HG02678 (cell line): ENCODE results near the gene RPLP2.
A peak's percentile ranks its signal among the peaks of the same experiment; 100 is the strongest.

Source experiments
- ATAC-seq: cut with Tn5 transposase; IDR thresholded peaks from one replicate; pipeline ENCODE4 v1.9.1; 2021; ENCODE audit warnings: mild to moderate bottlenecking, moderate library complexity; ENCODE audit not compliant: unreplicated experiment

The RPLP2 gene

DNA sequence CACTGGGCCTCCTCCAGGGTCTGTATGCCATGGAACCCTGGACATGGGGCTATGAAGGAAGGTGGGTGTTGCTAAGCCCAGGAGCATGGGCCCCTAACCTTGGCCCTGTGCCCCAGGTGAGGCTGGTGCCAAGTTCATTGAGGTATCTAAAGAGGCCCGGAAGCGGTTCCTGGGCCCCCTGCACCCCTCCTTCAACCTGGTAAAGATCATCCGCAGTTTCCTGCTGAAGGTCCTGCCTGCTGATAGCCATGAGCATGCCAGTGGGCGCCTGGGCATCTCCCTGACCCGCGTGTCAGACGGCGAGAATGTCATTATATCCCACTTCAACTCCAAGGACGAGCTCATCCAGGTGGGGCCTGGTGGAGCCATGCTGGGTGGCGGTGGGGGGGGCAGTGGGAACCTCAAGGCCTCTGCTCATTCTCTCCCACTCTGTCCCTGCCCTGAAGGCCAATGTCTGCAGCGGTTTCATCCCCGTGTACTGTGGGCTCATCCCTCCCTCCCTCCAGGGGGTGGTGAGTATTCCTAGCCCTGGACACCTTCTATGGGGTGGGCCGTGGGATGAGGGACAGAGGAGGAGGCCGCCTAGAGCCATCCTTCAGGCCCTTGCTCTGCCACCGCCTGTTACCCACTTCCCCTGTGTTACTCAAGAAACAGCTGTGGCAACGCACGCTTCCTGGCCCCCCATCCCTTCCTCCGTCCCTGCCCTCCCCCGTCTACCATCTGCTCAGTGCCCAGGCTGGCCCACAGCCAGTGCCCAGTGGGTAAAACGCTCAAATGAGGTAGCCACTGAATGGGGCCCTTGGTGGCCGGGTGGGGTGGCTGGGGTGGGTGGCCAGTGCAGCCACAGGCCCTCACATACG is 12.0 kb downstream of the RPLP2 start:
- ATAC-seq = no peak

DNA sequence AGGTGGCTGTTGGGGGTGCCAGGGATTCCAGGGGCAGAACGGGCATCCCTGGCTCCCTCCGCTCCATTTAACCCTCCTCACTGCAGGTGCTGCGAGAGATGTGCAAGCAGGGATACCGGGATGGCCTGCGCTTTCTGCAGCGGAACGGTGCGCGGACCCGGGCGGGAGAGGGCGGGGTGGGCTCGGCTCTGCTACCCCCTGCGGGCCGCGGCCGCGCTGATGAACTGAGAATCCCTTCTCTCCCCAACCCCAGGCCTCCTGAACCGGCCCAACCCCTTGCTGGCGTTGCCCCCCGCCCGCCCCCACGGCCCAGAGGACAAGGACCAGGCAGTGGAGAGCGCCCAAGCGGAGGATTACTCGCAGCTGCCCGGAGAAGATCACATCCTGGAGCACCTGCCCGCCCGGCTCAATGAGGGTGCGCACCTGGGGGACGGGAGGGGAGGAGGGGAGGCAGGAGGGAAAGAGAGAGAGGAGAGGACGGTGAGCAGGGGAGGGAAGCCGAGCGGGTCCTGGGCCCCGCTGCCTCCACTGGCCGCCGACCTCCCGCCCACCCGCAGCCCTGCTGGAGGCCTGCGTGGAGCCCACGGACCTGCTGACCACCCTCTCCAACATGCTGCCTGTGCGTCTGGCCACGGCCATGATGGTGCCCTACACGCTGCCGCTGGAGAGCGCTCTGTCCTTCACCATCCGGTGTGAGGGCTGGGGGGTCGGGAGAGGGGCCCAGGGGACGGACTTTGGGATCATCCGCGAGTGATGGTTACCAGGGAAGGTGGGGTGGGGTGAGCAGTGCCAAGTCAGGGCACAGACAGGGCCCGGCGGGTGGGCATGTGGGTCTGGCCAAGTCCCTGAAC is 13.9 kb downstream of the RPLP2 start:
- ATAC-seq = no peak

DNA sequence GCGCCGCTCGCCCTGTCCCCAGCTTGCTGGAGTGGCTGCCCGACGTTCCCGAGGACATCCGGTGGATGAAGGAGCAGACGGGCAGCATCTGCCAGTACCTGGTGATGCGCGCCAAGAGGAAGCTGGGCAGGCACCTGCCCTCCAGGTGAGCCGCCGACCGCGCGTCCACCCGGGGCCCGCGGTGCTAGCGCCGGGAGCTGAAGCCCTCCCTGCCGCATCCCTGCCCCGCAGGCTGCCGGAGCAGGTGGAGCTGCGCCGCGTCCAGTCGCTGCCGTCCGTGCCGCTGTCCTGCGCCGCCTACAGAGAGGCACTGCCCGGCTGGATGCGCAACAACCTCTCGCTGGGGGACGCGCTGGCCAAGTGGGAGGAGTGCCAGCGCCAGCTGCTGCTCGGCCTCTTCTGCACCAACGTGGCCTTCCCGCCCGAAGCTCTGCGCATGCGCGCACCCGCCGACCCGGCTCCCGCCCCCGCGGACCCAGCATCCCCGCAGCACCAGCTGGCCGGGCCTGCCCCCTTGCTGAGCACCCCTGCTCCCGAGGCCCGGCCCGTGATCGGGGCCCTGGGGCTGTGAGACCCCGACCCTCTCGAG is 14.6 kb downstream of the RPLP2 start:
- no peak for ATAC-seq

DNA sequence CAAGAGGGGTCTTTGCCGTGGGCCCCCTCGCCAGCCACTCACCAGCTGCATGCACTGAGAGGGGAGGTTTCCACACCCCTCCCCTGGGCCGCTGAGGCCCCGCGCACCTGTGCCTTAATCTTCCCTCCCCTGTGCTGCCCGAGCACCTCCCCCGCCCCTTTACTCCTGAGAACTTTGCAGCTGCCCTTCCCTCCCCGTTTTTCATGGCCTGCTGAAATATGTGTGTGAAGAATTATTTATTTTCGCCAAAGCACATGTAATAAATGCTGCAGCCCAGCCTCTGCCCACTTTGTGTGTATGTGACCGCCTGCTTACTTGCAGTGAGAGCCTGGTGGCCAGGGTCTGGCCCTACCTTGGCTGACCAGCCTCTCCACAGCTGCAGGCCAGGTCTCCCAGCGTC is 15.2 kb downstream of the RPLP2 start:
- no peak for ATAC-seq

DNA sequence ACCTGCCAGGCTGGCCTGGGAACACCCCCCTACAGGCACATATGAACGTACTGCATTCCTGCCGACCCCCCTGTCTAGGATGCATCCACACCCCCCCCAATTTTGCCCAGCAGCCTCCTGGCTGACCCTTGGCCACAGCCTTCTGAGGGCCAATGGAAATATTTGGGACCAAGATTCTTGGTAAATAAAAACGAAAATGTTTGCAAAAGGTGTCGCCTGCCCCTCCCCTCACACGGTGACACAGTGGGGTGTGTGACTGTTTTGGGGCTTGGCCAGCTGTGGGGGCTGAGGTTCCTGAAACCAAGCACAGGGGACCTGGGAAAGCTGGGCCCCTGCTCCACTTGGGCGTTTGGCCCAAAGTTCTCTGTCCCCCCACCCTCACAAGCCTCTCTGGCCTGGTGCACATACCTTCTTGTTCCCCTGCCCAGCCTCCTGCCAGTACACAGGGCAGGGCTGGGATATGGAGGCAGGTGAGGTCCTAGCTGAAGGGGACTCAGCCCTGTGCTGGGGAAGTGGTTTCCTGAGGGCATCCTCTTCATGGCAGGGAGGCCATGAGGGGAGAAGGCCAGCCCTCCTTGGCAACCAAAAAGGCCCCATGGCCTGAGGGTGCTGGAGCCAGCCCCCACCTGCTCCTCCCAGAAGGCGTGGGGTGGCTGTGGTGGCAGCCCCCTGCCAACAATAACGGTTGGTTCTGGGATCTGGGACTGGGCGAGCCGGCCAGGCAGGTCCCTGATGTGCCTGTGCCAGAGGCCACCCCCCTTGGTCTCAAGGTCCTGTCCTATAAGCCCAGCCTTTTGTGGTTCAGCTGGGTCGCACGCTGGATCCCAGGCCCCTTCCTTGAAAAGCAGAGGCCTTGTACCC is 15.8 kb downstream of the RPLP2 start:
- no peak for ATAC-seq

DNA sequence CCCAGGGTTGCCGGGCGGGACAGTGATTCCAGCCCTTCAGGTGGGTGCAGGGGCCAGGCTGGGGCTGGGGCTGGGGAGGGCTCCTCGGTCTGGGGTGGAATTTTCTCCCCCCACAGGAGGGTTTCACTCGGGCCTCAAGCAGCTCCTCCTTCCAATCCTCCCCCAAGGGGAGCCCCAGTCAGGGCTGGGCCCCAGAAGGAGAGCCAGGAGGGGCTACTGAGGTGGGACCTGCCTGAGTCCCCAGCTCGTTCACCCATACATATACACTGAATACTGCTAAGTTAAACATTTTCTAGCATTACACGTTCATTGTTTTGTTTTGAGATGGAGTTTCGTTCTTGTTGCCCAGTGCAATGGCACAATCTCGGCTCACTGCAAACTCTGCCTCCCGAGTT is 16.5 kb downstream of the RPLP2 start:
- no peak for ATAC-seq

DNA sequence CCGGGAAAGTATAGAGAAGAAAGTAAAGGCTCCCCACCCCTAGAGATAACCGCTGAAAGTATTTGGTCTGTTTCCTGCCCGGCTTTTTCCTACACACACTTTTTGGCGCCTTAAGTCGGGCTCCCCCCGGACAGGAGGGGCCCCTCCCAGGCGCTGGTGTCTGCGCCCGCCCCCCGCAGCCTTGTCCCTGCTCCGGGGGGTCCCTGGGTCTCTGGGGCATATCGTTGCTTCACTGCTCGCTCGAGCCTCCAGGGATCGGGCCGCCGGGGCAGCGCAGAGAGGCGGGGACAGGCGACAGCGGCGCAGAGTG is 17.0 kb downstream of the RPLP2 start:
- no peak for ATAC-seq

DNA sequence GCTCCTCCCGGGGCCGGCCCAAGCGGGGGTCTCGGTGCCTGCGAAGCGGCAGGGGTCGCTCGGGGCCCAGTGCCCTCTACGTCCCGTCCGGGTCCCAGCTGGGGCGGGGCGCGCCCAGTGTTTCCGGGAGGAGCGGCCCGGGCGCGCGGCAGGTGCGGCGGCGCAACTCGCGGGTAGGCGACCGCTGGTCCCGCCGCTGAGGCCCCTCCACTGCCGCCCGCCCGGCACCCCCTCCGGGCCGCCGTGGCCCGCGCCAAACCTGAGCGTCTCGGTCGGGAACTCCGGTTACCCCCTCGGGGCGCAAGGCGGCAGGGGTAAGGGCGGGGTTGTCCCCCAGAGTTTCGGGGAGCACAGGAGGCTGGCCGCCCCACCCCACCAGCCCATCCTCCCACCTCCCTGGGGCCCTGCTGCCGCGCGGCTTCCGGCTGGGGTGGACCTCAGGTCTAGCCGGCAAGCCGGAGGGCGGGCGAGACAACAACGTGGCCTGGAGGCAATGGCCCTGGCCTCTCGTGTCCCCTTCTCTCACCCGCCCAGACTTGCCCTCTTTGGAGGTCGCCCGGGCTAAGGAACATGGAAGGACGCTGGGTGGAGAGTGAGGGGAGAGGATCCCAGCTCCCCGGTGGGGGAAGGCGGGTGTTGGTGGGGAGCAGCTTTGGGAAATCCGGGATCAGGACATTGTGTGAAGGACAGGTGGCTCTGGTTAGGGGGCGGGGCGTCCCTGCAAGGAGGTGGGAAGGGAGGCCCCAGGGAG is 17.6 kb downstream of the RPLP2 start:
- ATAC-seq = peak; percentile 42

DNA sequence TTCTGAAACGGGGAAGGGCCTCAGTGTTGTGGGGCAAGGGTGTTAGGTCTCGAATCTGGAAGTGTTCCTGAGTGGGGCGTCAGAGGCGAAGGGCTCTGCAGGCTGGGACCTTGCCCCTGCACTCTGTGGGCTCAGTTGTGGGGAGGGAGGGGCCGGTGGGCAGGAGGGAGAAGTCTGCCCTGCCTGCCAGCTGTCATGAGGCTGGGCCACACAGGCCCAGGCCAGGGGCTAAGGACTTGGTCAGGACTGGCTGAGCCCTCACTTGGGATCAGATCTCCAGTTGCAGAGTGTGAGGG is 18.1 kb downstream of the RPLP2 start, which contains the start of gene CRACR2B:
Gene CRACR2B (plus strand): TSS at position 23 of the 296 bp plus-strand sequence. CDS start 689 bp downstream, outside the sequence.
- ATAC-seq = peak; percentile 9

DNA sequence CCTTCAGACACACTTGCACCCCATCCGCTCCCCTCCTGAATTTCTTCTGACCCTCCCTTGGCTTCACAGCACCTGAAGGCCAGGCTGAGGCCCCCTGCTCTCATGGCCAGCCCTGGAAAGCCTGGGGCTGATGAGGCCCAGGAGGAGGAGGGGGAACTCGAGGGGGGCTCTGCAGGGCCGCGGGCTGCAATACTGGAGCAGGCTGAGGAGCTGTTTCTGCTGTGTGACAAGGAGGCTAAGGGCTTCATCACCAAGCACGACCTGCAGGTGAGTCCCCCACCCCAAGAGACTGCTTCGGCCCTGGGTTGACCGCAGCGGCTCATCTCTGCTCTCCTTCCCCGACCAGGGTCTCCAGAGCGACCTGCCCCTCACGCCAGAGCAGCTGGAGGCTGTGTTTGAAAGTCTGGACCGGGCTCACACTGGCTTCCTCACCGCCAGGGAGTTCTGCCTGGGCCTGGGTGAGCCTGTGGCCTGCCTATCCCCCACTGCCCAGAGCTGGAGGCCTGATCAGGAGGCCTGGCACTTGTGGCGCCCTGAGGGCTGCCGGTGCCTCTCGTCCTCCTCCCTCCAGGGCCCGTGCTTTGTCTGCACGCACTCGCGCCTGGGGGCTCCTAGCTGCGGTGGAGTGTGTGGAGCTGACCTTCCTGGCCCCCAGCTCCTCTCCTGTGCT is 18.9 kb downstream of the RPLP2 start:
- no peak for ATAC-seq

DNA sequence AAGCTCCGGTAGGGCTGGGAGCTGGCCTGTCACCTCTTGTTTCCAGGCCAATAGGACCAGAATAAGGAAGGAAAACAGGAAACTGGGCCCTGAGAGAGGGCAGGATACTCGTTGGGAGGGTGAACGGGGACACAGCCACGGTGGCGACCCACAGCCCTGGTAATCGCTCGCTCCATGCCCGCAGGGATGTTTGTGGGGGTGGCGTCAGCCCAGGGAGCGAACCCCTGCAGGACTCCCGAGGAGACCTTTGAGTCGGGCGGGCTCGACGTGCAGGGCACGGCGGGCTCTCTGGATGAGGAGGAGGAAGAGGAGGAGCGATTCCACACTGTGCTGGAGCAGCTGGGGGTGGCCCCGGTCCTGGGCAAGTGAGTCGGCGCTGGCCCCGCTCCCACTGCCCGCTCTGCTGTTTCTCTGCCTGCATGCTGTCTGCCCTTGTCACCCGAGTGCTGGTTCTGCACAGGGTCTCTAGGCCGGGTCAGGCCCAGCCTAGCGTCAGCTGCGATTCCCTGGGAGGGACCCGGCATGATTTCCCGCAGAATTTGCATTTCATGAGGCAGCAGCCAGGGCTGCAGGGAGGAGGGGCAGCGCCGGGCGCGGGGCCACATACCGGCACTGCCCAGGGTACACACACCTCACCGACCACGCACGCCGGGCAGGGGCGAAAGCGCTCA is 19.5 kb downstream of the RPLP2 start:
- ATAC-seq = no peak

DNA sequence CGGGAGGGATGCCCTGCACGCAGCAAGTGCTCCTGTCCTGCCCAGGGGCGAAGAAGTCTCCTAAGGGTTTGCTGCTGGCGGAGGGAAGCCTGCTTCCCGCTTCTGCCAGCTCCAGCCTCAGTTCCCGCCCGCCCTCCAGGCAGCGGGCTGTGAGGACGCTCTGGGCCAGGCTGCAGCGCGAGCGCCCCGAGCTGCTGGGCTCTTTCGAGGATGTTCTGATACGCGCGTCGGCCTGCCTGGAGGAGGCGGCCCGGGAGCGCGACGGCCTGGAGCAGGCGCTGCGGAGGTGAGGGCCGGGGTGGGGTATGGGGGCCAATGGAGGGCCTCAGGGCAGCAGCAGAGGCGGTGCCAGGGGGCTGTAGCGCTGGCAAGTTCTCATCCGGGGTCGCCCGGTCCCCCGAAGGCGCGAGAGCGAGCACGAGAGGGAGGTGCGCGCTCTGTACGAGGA is 20.1 kb downstream of the RPLP2 start:
- no peak for ATAC-seq

DNA sequence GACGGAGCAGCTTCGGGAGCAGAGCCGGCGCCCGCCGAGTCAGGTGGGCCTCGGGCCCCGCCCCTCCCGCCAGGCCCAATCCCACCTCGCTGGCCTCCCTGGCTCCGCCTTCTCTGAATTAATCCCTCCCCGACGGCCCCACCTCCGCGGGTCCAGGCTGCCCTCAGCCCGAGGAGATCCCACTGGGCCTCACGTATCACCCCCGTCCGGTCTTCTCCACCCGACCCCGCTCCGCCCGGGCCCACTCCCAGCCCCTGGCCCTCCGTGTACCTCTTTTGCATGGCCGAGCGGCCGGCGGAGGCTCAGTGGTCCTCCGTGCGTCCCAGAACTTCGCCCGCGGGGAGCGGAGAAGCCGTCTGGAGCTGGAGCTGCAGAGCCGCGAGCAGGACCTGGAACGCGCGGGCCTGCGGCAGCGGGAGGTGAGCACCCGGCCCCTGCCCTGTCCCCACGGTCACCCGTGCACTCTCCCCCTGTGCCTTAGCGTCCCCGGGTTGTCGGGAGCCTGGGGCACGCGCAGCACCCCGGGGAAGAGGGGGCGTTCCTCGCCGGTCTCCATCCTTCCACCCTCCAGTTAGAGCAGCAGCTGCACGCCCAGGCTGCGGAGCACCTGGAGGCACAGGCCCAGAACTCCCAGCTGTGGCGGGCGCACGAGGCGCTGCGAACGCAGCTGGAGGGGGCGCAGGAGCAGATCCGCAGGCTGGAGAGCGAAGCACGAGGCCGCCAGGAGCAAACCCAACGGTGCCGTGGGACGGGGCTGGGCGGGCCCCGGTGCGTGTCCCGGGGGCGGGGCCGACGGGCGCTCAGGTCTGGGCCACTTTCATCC is 20.7 kb downstream of the RPLP2 start:
- peak; percentile 38 for ATAC-seq

DNA sequence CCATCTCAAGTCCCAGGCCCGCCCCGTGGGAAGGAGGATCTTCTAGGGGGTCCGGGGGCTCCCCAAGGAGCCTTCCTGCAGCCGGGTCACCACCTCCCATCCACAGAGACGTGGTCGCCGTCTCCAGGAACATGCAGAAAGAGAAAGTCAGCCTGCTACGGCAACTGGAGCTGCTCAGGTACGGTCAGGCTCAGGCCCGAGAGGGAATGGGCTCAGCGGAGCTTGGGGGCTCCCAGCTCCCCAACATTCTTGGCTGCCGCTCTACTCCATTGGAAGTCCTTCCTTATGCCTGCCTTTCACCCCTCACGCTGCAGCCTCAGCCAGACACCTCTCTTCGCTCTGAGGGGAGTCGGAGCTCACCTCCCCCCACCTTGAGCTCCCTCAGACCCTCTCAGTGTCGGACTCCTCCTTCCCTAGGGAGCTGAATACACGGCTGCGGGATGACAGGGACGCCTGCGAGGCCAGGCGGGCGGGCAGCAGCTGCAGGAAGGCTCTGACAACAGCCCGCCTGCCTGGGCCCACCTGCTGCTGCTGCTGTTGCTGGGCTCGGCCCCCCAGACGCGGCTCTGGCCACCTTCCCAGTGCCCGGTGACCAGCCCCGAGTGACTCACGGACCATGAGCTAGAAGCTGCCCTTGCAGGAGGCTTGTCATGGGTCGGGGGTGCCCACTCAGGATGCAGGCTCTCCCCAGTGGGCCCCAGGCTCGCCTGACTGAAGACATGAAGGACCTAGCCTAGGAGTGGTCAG is 21.5 kb downstream of the RPLP2 start:
- no peak for ATAC-seq

DNA sequence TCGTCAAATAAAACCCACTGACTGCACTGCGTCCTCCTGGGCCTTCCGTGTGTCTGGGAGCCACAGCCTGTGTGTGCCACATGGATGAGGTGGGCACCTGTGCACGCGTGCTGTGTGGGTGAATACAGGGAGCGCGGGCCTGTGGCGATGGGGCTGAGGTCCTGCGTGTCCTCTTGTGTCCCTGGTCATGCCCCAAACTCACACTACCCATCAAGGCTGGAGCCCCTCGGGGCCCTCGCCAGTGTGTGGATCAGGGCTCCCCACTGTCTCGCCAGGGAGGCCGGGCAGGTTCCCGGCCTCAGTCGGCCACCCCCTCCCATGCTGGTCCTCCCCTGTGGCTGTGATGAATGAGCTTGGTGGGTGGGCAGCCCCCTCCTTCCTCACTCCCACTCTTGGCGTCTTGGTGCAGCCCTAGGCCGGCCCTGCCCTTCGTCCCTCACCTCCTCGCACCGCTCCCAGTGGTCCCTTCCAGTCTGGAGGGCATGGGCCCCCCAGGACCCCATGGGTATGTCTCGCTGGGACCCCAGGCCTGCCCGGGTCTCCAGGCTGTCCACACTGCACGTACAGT is 22.3 kb downstream of the RPLP2 start:
- no peak for ATAC-seq

DNA sequence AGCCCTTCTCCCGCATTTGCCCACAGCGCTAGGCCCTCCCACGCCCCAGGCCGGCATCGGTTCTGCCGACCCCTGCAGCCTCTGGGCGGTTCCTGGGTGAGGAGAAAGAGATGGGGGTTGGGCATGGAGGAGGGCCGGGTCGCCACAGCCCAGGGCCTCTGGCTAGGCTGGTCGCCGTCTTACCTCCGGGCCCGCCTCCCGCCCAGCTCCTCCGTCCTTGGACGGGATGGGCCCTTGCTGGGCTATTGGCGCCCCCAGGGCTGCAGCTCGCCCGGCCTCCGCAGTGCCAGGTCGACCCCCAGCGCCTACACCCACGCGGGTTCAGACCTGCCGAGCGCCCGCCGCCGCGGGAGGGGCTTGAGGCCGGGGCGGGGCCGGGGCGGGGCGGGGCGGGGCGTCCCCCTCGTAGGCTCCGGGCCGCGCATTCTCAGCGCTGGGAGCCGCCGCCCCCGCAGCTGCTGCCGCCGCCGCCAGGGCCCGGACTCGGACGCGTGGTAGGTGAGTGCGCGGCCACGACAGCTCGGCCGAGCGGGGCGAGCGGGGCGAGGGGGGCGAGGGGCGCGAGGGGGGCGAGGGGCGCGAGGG is 22.9 kb downstream of the RPLP2 start, which contains the start of gene CD151:
Gene CD151 (plus strand): TSS at position 424 of the 585 bp plus-strand sequence. CDS start 3,118 bp downstream, outside the sequence.
- peak; percentile 58 for ATAC-seq
